Inflammatory macrophage treated with lipopolysaccharide for 1 hour (primary cell): Measurements from ENCODE around the gene TAMM41.
"Not testable (repeated sequence)": the region's sequence is repeated elsewhere in the genome, so short reads cannot be mapped to it uniquely, and the experiment has no call there.

Source experiments
- DNase-seq, 2 donors: peaks; one replicate each; pipeline ENCODE4 v3.0.0-alpha.2; 2020 to 2022

Gene TAMM41

GRCh38 chr3:11846281-11847266 is at the start of gene TAMM41:
TSS of gene TAMM41 (minus strand) at chr3:11846885. CDS start at chr3:11846636, 249 bp downstream.
- peak; percentile 88 to 93 for DNase-seq

DNA sequence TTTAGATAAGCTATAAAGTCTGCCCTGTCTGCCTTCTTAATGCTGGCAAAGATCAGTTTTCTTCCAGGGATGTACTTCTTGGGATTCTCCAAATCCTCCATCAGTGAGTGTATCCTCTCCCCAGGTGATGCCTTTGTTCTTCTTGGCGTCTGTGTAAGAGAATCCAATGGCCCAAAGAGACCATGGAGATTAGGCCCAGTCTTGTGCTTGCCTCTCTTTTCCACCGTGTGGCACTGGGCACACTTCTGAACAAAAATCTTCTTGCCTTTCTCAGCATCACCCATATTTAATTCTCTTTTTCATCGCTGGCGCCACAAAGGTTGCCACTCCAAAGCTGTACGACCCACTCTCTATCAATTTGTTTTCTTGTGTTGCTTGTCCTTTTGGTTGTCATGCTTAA is 32.2 kb upstream of the TAMM41 start:
- DNase-seq: no peak

DNA sequence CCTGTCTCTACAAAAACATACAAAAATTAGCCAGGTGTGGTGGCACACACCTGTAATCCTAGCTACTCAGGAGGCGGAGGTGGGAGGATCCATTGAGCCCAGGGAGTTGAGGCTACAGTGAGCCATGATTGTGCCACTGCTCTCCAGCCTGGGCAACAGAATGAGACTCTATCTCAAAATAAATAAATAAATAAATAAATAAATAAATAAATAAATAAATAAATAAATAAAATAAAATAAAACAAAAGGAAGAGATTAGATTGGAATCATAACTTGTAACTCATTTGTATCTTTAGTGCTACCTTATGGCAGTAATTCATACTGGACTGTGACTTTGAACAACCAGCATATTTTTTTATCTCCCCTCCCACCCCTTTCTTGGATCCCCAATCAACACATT is 28.0 kb upstream of the TAMM41 start:
- DNase-seq: not testable (repeated sequence)

GRCh38 chr3:11863739-11864138 is 17.1 kb upstream of the TAMM41 start:
- not testable (repeated sequence) for DNase-seq

DNA sequence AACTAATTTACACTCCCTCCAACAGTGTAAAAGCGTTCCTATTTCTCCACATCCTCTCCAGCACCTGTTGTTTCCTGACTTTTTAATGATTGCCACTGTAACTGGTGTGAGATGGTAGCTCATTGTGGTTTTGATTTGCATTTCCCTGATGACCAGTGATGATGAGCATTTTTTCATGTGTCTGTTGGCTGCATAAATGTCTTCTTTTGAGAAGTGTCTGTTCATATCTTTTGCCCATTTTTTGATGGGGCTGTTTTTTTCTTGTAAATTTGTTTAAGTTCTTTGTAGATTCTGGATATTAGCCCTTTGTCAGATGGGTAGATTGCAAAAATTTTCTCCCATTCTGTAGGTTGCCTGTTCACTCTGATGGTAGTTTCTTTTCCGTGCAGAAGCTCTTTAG is 15.9 kb upstream of the TAMM41 start:
- not testable (repeated sequence) for DNase-seq

- DNase-seq: not testable (repeated sequence)
Measured at GRCh38 chr3:11862145-11862544, 15.5 kb upstream of the TAMM41 start.

DNA sequence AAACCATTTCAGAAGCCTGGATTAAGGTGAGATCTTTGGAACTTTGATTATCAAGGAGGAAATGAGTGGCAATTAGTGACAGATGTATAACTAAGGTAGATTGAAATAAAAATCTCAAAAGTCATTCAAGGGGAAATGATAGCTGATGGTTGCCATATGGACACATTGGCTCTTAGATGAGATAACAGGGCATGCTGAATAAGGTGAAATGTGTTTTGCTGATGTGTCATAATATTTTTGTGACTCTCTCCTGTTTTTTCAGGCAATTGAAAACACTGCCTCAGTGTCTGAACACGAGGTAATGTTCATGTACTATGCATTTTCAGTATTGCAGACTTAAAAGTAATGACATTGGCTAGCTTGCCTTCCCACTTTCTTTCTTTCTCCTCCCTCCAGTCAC is 13.5 kb upstream of the TAMM41 start:
- DNase-seq: not testable (repeated sequence)

GRCh38 chr3:11853450-11853849 is 6.8 kb upstream of the TAMM41 start:
- no peak for DNase-seq

GRCh38 chr3:11850003-11850402 is 3.3 kb upstream of the TAMM41 start:
- DNase-seq: no peak

- no peak for DNase-seq
Measured at GRCh38 chr3:11847607-11848006, 922 bp upstream of the TAMM41 start.

- no peak for DNase-seq
Measured at GRCh38 chr3:11845651-11846050, 1.0 kb downstream of the TAMM41 start.

GRCh38 chr3:11844891-11845290 is 1.8 kb downstream of the TAMM41 start:
- no peak for DNase-seq

- peak in 1 of 2 donors; percentile 18 for DNase-seq
Measured at GRCh38 chr3:11835028-11835639, 11.6 kb downstream of the TAMM41 start.

GRCh38 chr3:11832981-11833905 is 13.4 kb downstream of the TAMM41 start:
- no peak for DNase-seq

DNA sequence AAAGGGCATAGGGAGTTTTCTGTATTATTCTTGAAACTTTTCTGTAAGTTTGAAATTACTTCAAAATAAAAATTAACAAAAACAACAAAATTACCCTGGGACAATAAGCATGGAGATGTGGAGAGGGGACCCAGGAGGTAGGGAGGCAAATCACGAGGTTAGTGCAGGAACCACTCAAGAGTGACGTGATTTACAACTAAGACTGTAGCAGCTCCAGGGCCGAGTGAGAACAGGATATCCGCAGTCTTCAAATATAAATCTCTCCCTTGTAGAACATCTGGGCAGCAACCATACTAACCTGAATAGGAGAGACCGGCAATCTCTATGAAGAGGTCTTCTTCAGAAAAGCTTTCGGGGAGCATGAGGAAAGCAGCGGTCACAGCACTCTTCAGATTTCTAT is 17.3 kb downstream of the TAMM41 start:
- DNase-seq: no peak

DNA sequence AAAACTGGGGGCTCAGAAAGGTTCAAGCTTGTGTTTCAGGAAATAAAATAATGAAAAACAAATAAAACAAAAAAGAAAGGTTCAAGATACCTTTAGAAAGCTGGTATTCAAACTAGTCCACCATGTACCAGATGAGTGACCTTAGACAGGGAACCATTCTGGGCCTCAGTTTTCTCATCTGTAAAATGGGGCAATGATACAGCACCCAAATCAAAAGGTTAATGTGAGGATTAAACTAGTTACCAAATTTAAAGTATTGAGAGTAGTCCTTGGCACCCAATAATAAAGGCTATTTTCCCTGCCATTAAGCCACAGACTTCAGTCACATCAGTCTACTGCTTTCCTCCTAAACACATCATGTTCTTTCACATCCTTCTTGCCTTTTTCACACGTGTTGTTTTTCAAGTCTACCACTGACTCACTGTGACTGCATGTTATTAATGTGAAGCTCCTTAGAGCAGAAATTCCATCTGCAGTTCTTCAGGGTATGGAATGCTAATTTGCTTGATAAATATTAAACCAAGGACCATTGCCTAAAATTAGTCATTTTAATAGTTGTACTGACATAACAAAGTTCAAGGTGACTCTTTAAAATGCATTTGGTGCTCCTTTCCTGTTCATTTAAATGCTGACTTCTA is 19.9 kb downstream of the TAMM41 start:
- no peak for DNase-seq

- no peak for DNase-seq
Measured at GRCh38 chr3:11825301-11825700, 21.4 kb downstream of the TAMM41 start.

- DNase-seq: no peak
Measured at GRCh38 chr3:11820531-11821041, 26.1 kb downstream of the TAMM41 start.

GRCh38 chr3:11819146-11819689 is 27.5 kb downstream of the TAMM41 start:
- no peak for DNase-seq

- DNase-seq: no peak
Measured at GRCh38 chr3:11818033-11818432, 28.7 kb downstream of the TAMM41 start.

GRCh38 chr3:11815111-11815510 is 31.6 kb downstream of the TAMM41 start:
- no peak for DNase-seq

- no peak for DNase-seq
Measured at GRCh38 chr3:11814663-11815062, 32.0 kb downstream of the TAMM41 start.
